Smooth muscle cell (in vitro differentiated cells): ENCODE measurements around the gene EDN1. TPM values are rescaled to one million over a fixed set of nuclear protein-coding genes. Genes with fewer than 3 reads are reported as not detected.

Experiments
- DNase-seq: peaks from one replicate; lab custom pipeline; 2025; ENCODE audit not compliant: unreplicated experiment; lab: John Stamatoyannopoulos, UW
- H2AFZ ChIP-seq: fragments of 200-600 bp; sonication (generic); 2 replicates; pipeline ENCODE4 v1.6.0; 2016; ENCODE audit warnings: antibody characterized with exemption, low read depth, mild to moderate bottlenecking
- H3F3A ChIP-seq: fragments of 200-600 bp; sonication (generic); 2 replicates; pipeline ENCODE4 v1.6.0; 2017; ENCODE audit warnings: antibody characterized with exemption, low read depth
- H3K27ac ChIP-seq: fragments of 200-600 bp; sonication (generic); 2 replicates; pipeline ENCODE4 v1.5.1; 2016; ENCODE audit warnings: low read depth, mild to moderate bottlenecking
- H3K27me3 ChIP-seq: fragments of 200-600 bp; sonication (generic); 2 replicates; pipeline ENCODE4 v1.6.1; 2016; ENCODE audit warnings: low read depth, mild to moderate bottlenecking
- H3K36me3 ChIP-seq: fragments of 200-600 bp; sonication (generic); 2 replicates; pipeline ENCODE4 v1.5.1; 2016; ENCODE audit warnings: low read depth
- H3K4me1 ChIP-seq: fragments of 200-600 bp; sonication (generic); 2 replicates; pipeline ENCODE4 v1.5.1; 2016; ENCODE audit warnings: low read depth
- H3K4me2 ChIP-seq: fragments of 200-600 bp; sonication (generic); 2 replicates; pipeline ENCODE4 v1.6.0; 2016; ENCODE audit warnings: mild to moderate bottlenecking
- H3K4me3 ChIP-seq: fragments of 200-600 bp; sonication (generic); 2 replicates; pipeline ENCODE4 v1.5.1; 2016; ENCODE audit warnings: mild to moderate bottlenecking
- H3K79me2 ChIP-seq: fragments of 200-600 bp; sonication (generic); 2 replicates; pipeline ENCODE4 v1.6.0; 2016; ENCODE audit warnings: low read depth, mild to moderate bottlenecking
- H3K9ac ChIP-seq: fragments of 200-600 bp; sonication (generic); 2 replicates; pipeline ENCODE4 v1.6.0; 2016; ENCODE audit warnings: low read depth
- H3K9me3 ChIP-seq: fragments of 200-600 bp; sonication (generic); replicated peaks from 2 replicates; pipeline ENCODE4 v1.5.1; 2016; ENCODE audit warnings: low read depth
- H4K20me1 ChIP-seq: fragments of 200-600 bp; sonication (generic); 2 replicates; pipeline ENCODE4 v1.6.0; 2016; ENCODE audit warnings: low read depth
- CTCF ChIP-seq: fragments of 200-600 bp; sonication (generic); IDR thresholded peaks from 2 replicates; pipeline ENCODE4 v1.5.1; 2017; ENCODE audit warnings: borderline replicate concordance, mild to moderate bottlenecking, antibody characterized with exemption; ENCODE audit not compliant: insufficient read depth, poor library complexity, severe bottlenecking
- whole genome bisulfite sequencing: methylation state at CpG from one replicate; pipeline ENCODE4 v1.1.7; 2016; ENCODE audit warnings: low lambda C conversion rate; 5-methylcytosine and 5-hydroxymethylcytosine counted together
- polyA plus RNA-seq: library from polyadenylated mRNA; unstranded; fragments of >200 nt; fragmentation: Nextera tagmentation; extraction: Ambion mirVana; gene quantifications from 2 replicates; pipeline ENCODE4 v1.2.1, GENCODE V29; 2016
- total RNA-seq: library from RNA; depleted of rRNA; stranded (reverse); fragments of >200 nt; gene quantifications from 2 replicates; pipeline ENCODE4 v1.2.3, GENCODE V29; 2014

The EDN1 gene
- total and polyA plus RNA-seq, 2 experiments from 2014 or later = 8.2 to 20.0 TPM

GRCh38 chr6:12288914-12289313 lies 1.2 kb upstream of the EDN1 start:
- peaks cover 22% of the 10 kb centered on the region for H3K4me1 ChIP-seq
- peak overlapping the region; percentile 66 for H3K4me3 ChIP-seq
- peak overlapping the region; percentile 88 for H3K4me2 ChIP-seq
- TF ChIP-seq CTCF = no peak
- H3K27me3 ChIP-seq = peaks cover 7% of the 10 kb centered on the region
- no peaks in the 10 kb centered on the region for H3K36me3 ChIP-seq
- no peaks in the 10 kb centered on the region for H3F3A ChIP-seq
- H4K20me1 ChIP-seq = no peaks in the 10 kb centered on the region
- no peak overlapping the region for H3K9ac ChIP-seq
- H2AFZ ChIP-seq = no peak overlapping the region
- no peak for DNase-seq
- no peaks in the 10 kb centered on the region for H3K9me3 ChIP-seq
- H3K27ac ChIP-seq = no peak overlapping the region
- WGBS = 82% methylated on average over 3 of the region's 3 CpGs
- no peaks in the 10 kb centered on the region for H3K79me2 ChIP-seq

GRCh38 chr6:12289365-12289919 lies 719 bp upstream of the EDN1 start:
- no peaks in the 10 kb centered on the region for H3K79me2 ChIP-seq
- H4K20me1 ChIP-seq = no peaks in the 10 kb centered on the region
- peak overlapping the region; percentile 72 for H3K27ac ChIP-seq
- H3K4me3 ChIP-seq = peak overlapping the region; percentile 66
- H3K4me1 ChIP-seq = peaks cover 22% of the 10 kb centered on the region
- H3K9me3 ChIP-seq = no peaks in the 10 kb centered on the region
- no peak for DNase-seq
- no peaks in the 10 kb centered on the region for H3K36me3 ChIP-seq
- TF ChIP-seq CTCF = peak; percentile 81
- H2AFZ ChIP-seq = peak overlapping the region; percentile 85
- WGBS = under 1% methylated on average over 13 of the region's 13 CpGs
- H3K9ac ChIP-seq = peak overlapping the region; percentile 65
- H3K4me2 ChIP-seq = peak overlapping the region; percentile 88
- H3K27me3 ChIP-seq = peaks cover 7% of the 10 kb centered on the region
- no peaks in the 10 kb centered on the region for H3F3A ChIP-seq

- Histone ChIP-seq H2AFZ (no peak overlapping the region), H4K20me1 (no peaks in the 10 kb centered on the region), H3K79me2 (no peaks in the 10 kb centered on the region), H3K9ac (peak overlapping the region; percentile 65), H3K4me1 (peaks cover 22% of the 10 kb centered on the region), H3K27me3 (peaks cover 7% of the 10 kb centered on the region), H3K36me3 (no peaks in the 10 kb centered on the region), H3F3A (no peaks in the 10 kb centered on the region), H3K27ac (no peak overlapping the region), H3K9me3 (no peaks in the 10 kb centered on the region), H3K4me2 (peak overlapping the region; percentile 88), H3K4me3 (peak overlapping the region; percentile 66)
- WGBS = 38% methylated on average over 12 of the region's 12 CpGs
- DNase-seq = no peak
- TF ChIP-seq CTCF = no peak
Measured at GRCh38 chr6:12291071-12291838, 1.1 kb downstream of the EDN1 start.
